HG03575 (cell line): ENCODE results near the gene IL18RAP.

Source experiments
- ATAC-seq: cut with Tn5 transposase; IDR thresholded peaks from one replicate; pipeline ENCODE4 v1.9.1; 2021; ENCODE audit not compliant: unreplicated experiment, insufficient number of reproducible peaks, low FRiP score; ENCODE audit errors: extremely low read depth

IL18RAP gene

DNA sequence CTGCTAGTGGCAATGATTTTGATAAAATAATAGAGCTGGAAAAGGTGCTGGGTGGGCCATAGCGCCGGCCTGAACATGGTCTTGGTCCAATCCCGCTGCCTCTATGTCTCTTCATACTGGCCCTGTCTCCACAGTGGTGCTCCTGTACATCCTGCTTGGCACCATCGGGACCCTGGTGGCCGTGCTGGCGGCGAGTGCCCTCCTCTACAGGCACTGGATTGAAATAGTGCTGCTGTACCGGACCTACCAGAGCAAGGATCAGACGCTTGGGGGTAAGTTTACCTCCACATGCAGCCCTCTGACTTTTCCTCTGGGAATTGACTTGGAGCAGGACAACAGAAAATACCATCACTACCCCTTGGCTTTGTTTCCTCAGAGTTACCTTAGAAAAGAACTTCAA lies 24.0 kb downstream of the IL18RAP start:
- no peak for ATAC-seq

DNA sequence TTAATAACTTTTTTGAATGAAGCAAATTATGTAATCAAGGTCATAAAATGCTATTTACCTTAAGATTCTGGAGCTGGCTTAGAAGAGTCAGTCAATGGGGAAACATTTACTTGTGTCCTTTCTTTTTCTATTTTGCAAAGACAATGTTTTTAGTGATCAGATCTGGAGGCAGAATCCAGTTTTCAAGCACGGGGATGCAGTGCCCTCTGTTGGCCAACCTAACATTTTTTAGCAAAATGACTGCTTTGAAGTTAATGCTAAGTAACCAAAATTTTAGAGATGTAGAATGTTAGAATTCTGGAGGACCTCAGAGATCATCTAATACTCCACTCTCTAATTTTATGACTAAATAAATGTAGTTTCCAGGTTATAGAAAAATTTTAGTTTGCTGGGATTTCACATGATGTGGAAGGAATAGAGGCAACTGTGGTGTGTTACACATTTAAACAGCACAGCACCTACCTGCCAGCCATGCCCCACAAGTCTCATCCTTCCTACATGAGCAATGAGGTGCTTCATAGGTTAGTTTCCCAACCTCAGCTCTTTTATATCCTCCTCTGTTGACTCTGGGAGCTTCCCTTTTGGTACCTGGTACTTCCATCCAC lies 26.5 kb downstream of the IL18RAP start:
- ATAC-seq = no peak

DNA sequence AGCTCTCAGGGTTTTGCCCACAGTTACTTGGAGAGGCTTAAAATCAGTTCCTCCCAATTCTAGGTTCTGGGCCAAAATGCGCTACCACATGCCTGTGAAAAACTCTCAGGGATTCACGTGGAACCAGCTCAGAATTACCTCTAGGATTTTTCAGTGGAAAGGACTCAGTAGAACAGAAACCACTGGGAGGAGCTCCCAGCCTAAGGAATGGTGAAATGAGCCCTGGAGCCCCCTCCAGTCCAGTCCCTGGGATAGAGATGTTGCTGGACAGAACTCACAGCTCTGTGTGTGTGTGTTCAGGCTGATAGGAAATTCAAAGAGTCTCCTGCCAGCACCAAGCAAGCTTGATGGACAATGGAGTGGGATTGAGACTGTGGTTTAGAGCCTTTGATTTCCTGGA lies 29.0 kb downstream of the IL18RAP start:
- no peak for ATAC-seq

DNA sequence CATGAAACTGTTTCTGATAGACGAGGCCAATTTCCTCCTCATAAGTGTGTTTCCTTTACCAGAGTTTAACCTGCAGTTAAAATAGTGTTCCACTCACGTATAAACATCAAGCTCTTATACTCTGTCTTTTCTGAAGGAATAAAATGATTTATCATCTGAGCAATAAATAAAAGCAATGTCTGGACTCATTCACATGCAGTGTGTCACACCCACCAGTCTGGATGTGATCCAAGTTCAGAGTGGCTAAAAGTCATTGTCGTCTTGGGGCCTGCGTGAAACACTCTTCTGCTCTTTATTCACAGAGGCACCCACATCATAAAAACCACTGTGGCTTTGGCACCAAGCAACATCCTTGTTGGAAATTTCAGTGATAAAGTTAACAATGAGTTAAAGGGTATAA lies 30.5 kb downstream of the IL18RAP start:
- no peak for ATAC-seq

DNA sequence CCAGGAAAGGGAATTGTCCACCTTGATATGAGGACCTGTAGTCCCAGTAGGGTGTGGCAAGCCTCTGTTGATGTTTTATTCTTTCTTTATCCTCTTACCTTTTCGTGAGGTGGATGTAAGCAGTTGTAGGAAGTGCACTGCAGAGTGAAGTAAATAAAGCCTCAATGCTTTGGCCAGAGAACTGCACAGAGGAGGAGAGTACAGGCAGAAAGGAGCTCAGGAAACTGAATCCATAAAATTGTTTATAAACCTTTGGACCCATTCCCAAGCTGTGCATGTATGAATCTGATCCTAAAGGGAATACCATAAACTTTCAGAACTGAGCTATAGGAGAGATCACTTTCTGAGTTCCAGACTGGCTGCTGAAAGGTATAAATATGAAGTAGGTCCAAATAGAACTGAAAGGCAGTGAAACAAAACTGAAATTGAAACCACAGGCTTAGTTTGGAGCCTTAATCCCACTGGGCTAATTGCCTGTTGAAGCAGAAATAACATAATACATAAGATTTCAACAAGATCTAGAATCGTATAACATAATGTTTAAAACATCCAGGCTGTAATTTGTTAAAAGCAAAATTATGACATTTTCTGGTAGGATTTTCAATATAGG lies 32.2 kb downstream of the IL18RAP start:
- no peak for ATAC-seq

DNA sequence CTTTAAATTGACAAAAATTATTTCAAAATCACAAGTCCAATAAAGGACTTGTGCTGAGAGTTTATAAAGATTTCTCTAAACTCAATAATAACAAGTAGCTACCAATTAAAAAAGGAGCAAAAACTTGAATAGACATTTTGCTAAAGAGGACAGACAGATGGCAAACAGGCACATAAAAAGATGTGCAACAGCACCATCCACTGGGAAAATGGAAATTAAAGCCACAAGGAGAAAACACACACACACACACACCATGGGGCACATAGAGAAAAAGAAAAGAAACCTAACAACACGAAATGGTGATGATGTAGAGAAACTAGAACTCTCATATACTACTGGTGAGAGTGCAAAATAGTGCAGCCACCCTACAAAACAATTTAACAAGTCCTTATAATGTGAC lies 37.5 kb downstream of the IL18RAP start:
- no peak for ATAC-seq

DNA sequence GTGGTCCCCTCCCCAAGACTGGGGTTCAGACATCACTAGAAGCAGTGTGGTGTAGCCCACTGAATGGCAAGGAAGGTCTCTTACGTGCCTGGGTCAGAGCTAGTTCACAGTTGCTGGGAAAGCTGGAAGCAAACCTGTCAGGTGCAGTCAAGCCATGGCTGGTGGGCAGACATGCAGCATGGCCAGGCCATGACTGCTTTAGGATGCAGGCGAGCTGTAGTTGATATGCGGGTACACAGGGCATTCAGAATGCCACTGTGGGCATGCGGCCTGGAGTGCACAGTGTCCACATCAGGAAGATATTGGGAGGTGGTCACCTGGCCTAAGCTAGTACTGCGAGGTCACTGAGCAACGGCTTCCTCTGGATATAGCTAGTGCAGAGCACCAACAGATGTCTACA lies 38.2 kb downstream of the IL18RAP start:
- no peak for ATAC-seq

DNA sequence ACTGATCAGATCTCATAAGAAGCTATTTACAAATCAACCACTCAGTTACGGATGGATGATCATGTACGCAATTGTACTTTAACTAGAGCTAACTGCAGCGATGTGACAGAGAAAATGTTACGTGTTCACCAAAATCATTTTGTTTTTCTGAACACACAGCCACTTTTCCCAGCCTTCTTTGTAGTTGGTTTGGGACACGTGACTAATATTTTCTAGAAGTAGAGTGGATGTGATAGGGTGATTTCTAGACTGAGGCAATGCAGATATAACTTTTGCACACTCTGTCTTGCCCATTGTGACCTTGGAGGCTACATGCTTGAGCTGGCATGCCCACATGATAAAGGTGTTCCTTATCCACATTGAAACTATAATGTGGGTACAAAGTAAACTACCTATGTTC lies 40.2 kb downstream of the IL18RAP start:
- no peak for ATAC-seq

DNA sequence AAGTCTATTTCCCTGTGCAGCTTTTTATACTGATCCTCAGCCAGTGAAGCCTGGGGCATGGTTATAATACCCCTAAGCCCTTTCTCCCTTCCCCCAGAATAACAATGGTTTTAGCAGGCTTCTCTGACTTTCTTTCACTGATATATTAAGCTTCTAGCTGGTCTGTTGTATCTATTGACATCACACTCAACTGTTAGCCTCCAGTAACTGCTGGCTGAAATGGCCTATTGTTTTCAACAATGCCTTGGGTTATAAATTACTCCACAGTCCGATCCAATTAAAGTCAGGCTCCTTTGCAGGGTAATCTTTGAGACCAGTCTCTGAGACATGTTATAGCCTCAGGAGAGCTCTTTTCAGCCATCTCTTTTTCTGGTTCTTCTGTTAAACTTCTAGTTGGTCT lies 47.2 kb downstream of the IL18RAP start:
- ATAC-seq = no peak

DNA sequence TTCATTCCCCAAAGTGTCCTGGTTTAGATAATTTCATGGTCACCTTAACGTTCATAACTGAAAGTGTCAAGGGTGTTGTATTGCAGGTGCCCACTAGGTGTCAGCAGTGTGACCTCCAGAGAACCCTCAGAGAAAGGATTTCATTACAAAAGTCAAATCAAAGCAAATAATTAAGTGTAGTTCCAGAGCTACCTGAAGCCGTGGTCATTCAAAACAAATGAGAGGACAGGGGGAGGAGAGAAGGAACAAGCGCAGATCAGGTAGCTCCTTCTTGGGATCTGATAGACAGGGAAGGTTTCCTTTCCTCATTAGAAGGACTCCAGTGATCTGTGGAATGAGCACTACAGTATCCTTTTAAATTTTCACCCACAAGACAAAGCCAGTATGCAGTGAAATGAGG lies 50.1 kb downstream of the IL18RAP start, which contains the start of gene SLC9A4:
SLC9A4 (plus strand) TSS at position 207 of the 400 bp plus-strand sequence. CDS start 534 bp downstream, outside the sequence.
- ATAC-seq = no peak

DNA sequence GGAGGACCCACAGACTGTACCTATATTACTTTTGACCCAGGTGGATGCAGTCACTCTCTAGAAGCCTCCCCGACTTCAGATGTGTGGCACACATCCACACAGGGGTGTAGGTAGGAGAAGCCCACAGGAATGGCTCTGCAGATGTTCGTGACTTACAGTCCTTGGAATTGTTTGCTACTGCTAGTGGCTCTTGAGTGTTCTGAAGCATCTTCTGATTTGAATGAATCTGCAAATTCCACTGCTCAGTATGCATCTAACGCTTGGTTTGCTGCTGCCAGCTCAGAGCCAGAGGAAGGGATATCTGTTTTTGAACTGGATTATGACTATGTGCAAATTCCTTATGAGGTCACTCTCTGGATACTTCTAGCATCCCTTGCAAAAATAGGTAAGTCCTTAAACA lies 50.7 kb downstream of the IL18RAP start:
- ATAC-seq = no peak

DNA sequence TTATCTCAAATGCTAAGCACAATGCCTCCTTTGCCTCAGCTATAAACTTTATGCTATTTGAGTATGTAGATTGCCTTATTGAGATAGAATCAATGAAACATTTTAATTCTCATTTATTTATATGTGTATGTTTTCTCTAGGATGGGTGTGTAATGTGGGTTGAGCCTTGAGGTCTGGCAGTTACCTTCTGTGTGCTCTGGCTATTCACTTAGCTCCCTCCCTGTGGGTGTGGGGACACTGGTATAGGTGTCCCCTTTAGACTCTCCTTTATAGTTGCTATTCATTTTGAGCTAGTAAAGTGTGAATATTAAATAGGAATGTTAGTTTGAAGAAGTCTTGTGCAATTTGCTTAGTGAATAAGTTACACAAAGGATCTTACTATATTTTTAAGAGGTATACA lies 51.8 kb downstream of the IL18RAP start:
- no peak for ATAC-seq

DNA sequence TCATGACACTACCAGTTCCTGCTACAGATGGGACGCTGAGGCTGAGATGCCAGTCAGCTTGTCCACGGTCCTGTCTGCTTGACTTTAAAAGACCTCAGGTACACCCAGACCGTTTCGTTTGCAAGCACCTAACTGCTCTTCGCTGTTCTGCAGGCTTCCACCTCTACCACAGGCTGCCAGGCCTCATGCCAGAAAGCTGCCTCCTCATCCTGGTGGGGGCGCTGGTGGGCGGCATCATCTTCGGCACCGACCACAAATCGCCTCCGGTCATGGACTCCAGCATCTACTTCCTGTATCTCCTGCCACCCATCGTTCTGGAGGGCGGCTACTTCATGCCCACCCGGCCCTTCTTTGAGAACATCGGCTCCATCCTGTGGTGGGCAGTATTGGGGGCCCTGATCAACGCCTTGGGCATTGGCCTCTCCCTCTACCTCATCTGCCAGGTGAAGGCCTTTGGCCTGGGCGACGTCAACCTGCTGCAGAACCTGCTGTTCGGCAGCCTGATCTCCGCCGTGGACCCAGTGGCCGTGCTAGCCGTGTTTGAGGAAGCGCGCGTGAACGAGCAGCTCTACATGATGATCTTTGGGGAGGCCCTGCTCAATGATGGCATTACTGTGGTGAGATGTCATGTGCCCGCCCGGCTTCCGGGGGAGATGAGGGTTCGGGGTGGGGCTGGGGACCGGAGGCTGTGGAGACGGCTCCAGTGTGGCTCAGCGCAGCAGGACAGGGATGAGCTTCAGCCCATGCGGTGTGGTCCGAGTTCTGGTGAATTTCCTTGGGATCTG lies 55.9 kb downstream of the IL18RAP start:
- ATAC-seq = no peak

DNA sequence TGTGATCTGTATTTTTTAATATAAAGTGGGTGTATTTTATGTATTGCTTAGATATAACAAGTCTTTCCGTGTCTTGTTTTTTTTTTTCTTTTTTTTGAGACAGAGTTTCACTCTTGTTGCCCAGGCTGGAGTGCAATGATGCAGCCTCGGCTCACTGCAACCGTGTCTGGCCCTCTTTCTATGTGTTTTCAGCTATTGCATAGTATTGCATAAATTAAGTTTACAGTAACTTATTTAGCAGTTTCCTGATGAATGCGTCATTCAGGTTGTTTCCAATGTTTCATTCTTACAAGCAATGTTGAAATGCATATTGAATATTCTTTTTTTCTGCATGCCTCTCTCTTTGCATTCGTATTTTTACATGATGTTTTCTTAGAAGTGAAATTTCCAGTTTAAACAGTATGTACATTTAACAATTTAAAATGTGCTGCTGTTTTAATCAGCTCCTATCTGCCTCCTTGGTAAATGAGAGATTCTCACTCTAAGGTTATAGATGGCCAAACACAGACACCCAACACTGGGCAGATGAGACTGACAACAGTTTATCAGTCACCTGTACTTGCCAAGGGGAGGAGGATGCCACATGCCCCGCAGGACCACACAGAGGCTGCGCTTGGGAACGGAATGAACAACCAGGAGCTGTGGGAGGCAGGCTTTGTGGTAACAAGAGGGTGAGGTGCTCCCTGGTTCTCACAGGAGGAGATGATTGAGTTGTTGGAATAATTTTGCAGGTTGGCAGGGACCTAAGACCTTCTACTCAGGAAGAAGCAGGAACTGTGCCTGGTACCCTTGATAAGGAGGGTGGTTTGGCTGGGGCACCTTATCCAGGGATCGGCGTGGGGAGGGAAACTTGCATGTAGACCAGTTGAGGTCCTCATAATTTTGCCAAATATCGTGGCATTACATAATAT lies 57.6 kb downstream of the IL18RAP start:
- no peak for ATAC-seq

DNA sequence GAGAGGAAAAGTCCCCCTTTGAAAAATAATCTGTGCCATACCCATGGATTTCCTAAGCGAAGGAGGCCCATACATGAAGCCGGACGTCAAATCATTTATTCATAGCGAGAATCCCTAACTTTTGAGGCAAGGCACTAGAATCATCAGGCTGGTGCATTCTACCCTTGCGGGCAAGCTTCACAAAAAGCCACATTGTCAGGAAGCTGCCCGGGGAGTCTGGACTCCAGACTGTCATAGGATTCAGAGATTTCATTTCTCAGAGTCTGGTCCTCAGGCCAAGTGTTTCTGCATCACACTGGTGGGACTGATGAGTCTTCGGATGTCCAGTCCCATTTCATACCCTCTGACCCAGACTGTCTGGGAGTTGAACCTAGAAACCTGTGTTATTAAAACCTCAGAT lies 59.0 kb downstream of the IL18RAP start:
- no peak for ATAC-seq

DNA sequence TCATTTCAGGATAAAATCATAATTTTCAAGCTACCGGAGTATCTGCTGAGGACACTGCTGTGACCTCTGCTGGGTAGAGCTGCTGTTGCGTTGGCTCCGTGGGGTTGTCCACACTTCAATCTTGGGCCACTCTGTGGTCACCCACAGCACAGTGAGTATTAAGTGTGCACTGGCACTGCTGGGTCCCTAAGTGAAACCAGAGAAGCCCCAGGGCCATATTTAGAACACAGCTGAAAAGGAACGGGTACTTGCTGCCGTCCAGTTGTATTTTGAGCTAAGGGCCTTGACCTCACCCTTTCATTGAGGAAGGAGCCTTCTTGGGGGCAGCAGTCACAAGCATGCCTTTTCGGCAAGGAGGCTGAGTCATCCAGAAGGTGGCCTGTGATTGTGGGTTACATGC lies 60.1 kb downstream of the IL18RAP start:
- ATAC-seq = no peak

DNA sequence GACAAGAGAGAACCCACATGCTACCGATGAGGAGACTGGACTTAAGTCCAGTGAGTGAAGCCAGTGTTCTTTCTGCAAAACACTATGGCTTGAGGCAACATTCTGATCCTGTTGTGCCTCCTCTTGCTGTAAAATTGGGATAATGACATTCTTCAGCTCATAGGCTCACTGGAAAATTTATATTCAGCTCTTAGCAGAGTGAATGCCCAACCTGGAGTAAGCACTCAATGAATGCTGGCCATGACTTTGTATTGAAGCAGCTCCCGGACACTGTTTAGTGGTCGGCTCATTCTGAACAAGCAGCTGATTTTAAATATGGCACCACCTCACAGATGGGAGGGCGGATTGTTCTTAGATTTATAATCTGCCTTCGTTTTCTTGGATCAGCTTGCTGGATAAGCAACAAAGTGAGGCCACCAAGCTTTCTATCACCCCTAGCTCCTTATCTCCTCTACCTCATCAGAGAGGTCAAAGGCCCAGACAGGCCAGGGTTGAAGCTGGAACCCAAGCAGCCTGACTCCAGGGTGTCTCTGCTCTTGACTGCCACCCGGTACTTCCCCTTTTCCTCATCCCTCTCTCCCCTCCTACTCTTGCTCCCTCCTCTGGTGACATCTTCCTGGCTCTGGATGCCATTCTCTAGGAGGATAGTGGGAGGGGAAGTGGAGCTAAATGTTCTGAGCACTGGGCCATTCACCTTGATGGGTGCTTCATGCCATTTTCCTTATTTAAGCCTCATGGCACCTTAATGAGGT lies 61.5 kb downstream of the IL18RAP start:
- ATAC-seq = no peak

DNA sequence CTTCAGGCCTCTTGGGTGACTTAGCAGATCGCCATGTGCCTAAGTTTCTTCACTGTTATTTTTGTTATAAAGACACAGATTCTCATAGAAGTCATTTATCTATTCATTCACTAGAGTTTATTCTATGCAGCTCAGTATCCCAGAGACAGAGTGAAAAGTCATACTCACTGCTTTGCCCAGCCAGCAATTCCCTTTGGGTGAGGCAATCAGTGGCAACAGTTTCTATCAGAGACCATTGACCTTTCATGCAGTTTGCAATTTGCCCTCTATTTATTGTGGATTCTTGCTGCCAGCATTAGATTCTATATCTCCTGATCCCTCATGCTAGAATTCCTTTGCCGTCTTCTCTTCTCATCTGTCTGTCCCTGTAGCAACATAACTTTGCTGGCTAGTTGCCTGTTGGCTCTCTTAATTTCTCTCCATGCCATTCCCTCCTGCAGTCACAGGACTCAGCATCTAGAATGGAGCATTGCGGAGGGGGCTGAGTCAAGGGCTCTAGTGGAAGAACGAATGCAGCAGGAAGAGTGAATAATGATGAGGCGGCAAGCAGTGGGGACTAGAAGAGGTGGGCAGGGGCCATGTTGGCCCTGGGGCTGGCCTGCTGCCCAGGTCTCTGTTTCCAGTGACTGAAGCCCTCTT lies 62.3 kb downstream of the IL18RAP start:
- no peak for ATAC-seq
